BJ (cell line): ENCODE data around the gene KCNA3. TPM values are rescaled to one million over a fixed set of nuclear protein-coding genes. Genes with fewer than 3 reads are reported as not detected.

Experiments
- CTCF ChIA-PET: fragments of 350-600 bp; formaldehyde crosslinking; extraction: SDS; loops from one replicate; lab custom pipeline; 2021; ENCODE audit warnings: antibody characterized with exemption, inconsistent platforms; lab: Yijun Ruan, JAX
- POLR2A ChIA-PET: fragments of 300-600 bp; sonication (Branson Sonifier 250); formaldehyde crosslinking; extraction: SDS; loops from one replicate; lab custom pipeline; 2021; ENCODE audit warnings: antibody characterized with exemption; lab: Charles Lee
- DNase-seq: peaks from one replicate; pipeline ENCODE4 v3.0.0-alpha.2; 2011; ENCODE audit warnings: low read depth
- H3K27me3 ChIP-seq: 2 replicates; pipeline ENCODE4 v1.6.0; 2011; ENCODE audit warnings: low read length; ENCODE audit not compliant: control insufficient read depth, insufficient read depth
- H3K36me3 ChIP-seq: 2 replicates; pipeline ENCODE4 v1.5.1; 2011; ENCODE audit warnings: low read length; ENCODE audit not compliant: control insufficient read depth, insufficient read depth
- H3K4me3 ChIP-seq: 2 replicates; pipeline ENCODE4 v1.5.1; 2011; ENCODE audit warnings: low read depth, mild to moderate bottlenecking, control low read depth, low read length
- CTCF ChIP-seq: IDR thresholded peaks from 2 replicates; pipeline ENCODE4 v1.5.1; 2011; ENCODE audit warnings: low read depth, mild to moderate bottlenecking, control low read depth, inconsistent platforms, low read length, moderate library complexity; ENCODE audit not compliant: insufficient read depth
- polyA plus RNA-seq: library from polyadenylated mRNA; depleted of rRNA; stranded (reverse); fragments of >200 nt; gene quantifications from 2 replicates; pipeline ENCODE4 v1.2.3, GENCODE V29; 2011

Gene KCNA3
- polyA plus RNA-seq, 1 experiment, result 0.39 TPM

DNA sequence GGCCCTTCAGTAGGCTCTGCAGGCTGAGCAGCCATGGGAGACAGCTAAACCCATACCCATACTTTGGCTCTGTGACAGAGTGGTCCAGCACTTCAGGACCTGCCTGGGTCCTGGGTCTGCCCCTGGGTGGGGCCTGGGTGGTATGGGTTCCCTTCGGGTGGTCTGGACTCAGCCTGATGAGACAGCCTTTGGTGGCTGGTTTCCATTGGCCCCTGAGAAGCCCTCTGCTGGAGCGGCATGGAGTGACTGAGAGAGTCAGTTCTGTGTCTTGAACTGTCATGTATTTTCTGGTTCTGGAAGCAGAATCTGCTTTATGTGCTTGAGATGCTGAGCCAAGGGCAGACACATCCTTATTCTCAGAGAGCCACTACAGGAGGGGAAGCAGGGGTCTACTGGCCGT lies 37.3 kb downstream of the KCNA3 start:
- Histone ChIP-seq H3K27me3 (no peaks in the 10 kb centered on the region; the same call in 1 of the 2 replicates), H3K4me3 (no peak overlapping the region), H3K36me3 (no peaks in the 10 kb centered on the region)
- ChIA-PET POLR2A (no interaction called here), CTCF (interaction anchor here (1.2 to 2.9 kb wide), 2 partner anchors 18 to 128 kb away, joined by 4 to 10 read pairs; no protein-coding TSS in a partner anchor)
- no peak for DNase-seq
- no peak for TF ChIP-seq CTCF

- no peak for TF ChIP-seq CTCF
- no peak overlapping the region for H3K4me3 ChIP-seq
- CTCF ChIA-PET, result interaction anchor here (2.9 to 3.1 kb wide), 2 partner anchors 129 kb away, joined by 10 to 22 read pairs; no protein-coding TSS in a partner anchor
- H3K27me3 ChIP-seq, result no peaks in the 10 kb centered on the region; the same call in 1 of the 2 replicates
- POLR2A ChIA-PET, result no interaction called here
- DNase-seq, result no peak
- no peaks in the 10 kb centered on the region for H3K36me3 ChIP-seq
These were observed 38.4 kb downstream of the KCNA3 start for GRCh38 chr1:110636149-110636935.

GRCh38 chr1:110635434-110635833 lies 39.3 kb downstream of the KCNA3 start:
- no peaks in the 10 kb centered on the region for H3K36me3 ChIP-seq
- H3K4me3 ChIP-seq, result no peak overlapping the region
- H3K27me3 ChIP-seq, result no peaks in the 10 kb centered on the region; the same call in 1 of the 2 replicates
- no peak for TF ChIP-seq CTCF
- CTCF ChIA-PET, result interaction anchor here (2.0 to 3.1 kb wide), 2 partner anchors 130 to 148 kb away, joined by 6 to 22 read pairs; no protein-coding TSS in a partner anchor
- POLR2A ChIA-PET, result interaction anchor here (0.6 kb wide), 1 partner anchor 416 kb away, joined by 3 read pairs; no protein-coding TSS in a partner anchor
- no peak for DNase-seq

- H3K36me3 ChIP-seq, result no peaks in the 10 kb centered on the region
- POLR2A ChIA-PET, result interaction anchor here (0.6 kb wide), 1 partner anchor 417 kb away, joined by 3 read pairs; no protein-coding TSS in a partner anchor
- CTCF ChIA-PET, result interaction anchor here (0.6 to 3.1 kb wide), 5 partner anchors 15 to 149 kb away, joined by 3 to 22 read pairs (median 6); no protein-coding TSS in a partner anchor
- no peaks in the 10 kb centered on the region; the same call in 1 of the 2 replicates for H3K27me3 ChIP-seq
- no peak for TF ChIP-seq CTCF
- H3K4me3 ChIP-seq, result no peak overlapping the region
- DNase-seq, result no peak
These were observed 40.1 kb downstream of the KCNA3 start for GRCh38 chr1:110634455-110635311.
